SK-N-MC (cell line): ENCODE data around the gene TMEM98.
"Not testable (repeated sequence)": the region's sequence is repeated elsewhere in the genome, so short reads cannot be mapped to it uniquely, and the experiment has no call there.

Experiments
- FOXP2 ChIP-seq: optimal IDR thresholded peaks from 2 replicates; pipeline ENCODE3; 2011; ENCODE audit warnings: mild to moderate bottlenecking, moderate library complexity; ENCODE audit not compliant: insufficient read depth; ENCODE audit errors: extremely low read length, control extremely low read depth
- POLR2AphosphoS5 ChIP-seq: IDR thresholded peaks from 2 replicates; pipeline ENCODE4 v1.6.1; 2012; ENCODE audit warnings: mild to moderate bottlenecking, low read depth, low read length, borderline replicate concordance

DNA sequence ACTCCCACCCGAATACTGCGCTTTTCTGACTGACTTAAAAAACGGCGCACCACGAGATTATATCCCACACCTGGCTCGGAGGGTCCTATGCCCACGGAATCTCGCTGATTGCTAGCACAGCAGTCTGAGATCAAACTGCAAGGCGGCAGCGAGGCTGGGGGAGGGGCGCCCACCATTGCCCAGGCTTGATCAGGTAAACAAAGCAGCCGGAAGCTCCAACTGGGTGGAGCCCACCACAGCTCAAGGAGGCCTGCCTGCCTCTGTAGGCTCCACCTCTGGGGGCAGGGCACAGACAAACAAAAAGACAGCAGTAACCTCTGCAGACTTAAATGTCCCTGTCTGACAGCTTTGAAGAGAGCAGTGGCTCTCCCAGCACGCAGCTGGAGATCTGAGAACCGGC, 40.5 kb upstream of the TMEM98 start:
- TF ChIP-seq FOXP2, POLR2AphosphoS5: not testable (repeated sequence)
